Smooth muscle cell (in vitro differentiated cells): ENCODE measurements around the gene SNAP47. TPM values are rescaled to one million over a fixed set of nuclear protein-coding genes. Genes with fewer than 3 reads are reported as not detected.

ENCODE experiments used
- DNase-seq: peaks from one replicate; lab custom pipeline; 2025; ENCODE audit not compliant: unreplicated experiment; lab: John Stamatoyannopoulos, UW
- H2AFZ ChIP-seq: fragments of 200-600 bp; sonication (generic); 2 replicates; pipeline ENCODE4 v1.6.0; 2016; ENCODE audit warnings: antibody characterized with exemption, low read depth, mild to moderate bottlenecking
- H3F3A ChIP-seq: fragments of 200-600 bp; sonication (generic); 2 replicates; pipeline ENCODE4 v1.6.0; 2017; ENCODE audit warnings: antibody characterized with exemption, low read depth
- H3K27ac ChIP-seq: fragments of 200-600 bp; sonication (generic); 2 replicates; pipeline ENCODE4 v1.5.1; 2016; ENCODE audit warnings: low read depth, mild to moderate bottlenecking
- H3K27me3 ChIP-seq: fragments of 200-600 bp; sonication (generic); 2 replicates; pipeline ENCODE4 v1.6.1; 2016; ENCODE audit warnings: low read depth, mild to moderate bottlenecking
- H3K36me3 ChIP-seq: fragments of 200-600 bp; sonication (generic); 2 replicates; pipeline ENCODE4 v1.5.1; 2016; ENCODE audit warnings: low read depth
- H3K4me1 ChIP-seq: fragments of 200-600 bp; sonication (generic); 2 replicates; pipeline ENCODE4 v1.5.1; 2016; ENCODE audit warnings: low read depth
- H3K4me2 ChIP-seq: fragments of 200-600 bp; sonication (generic); 2 replicates; pipeline ENCODE4 v1.6.0; 2016; ENCODE audit warnings: mild to moderate bottlenecking
- H3K4me3 ChIP-seq: fragments of 200-600 bp; sonication (generic); 2 replicates; pipeline ENCODE4 v1.5.1; 2016; ENCODE audit warnings: mild to moderate bottlenecking
- H3K79me2 ChIP-seq: fragments of 200-600 bp; sonication (generic); 2 replicates; pipeline ENCODE4 v1.6.0; 2016; ENCODE audit warnings: low read depth, mild to moderate bottlenecking
- H3K9ac ChIP-seq: fragments of 200-600 bp; sonication (generic); 2 replicates; pipeline ENCODE4 v1.6.0; 2016; ENCODE audit warnings: low read depth
- H3K9me3 ChIP-seq: fragments of 200-600 bp; sonication (generic); replicated peaks from 2 replicates; pipeline ENCODE4 v1.5.1; 2016; ENCODE audit warnings: low read depth
- H4K20me1 ChIP-seq: fragments of 200-600 bp; sonication (generic); 2 replicates; pipeline ENCODE4 v1.6.0; 2016; ENCODE audit warnings: low read depth
- WGBS: methylation state at CpG from one replicate; pipeline ENCODE4 v1.1.7; 2016; ENCODE audit warnings: low lambda C conversion rate; 5-methylcytosine and 5-hydroxymethylcytosine counted together
- polyA plus RNA-seq: library from polyadenylated mRNA; unstranded; fragments of >200 nt; fragmentation: Nextera tagmentation; extraction: Ambion mirVana; gene quantifications from 2 replicates; pipeline ENCODE4 v1.2.1, GENCODE V29; 2016
- total RNA-seq: library from RNA; depleted of rRNA; stranded (reverse); fragments of >200 nt; gene quantifications from 2 replicates; pipeline ENCODE4 v1.2.3, GENCODE V29; 2014
- TF ChIP-seq, protein P1 (sequence below): fragments of 200-600 bp; sonication (generic); IDR thresholded peaks from 2 replicates; pipeline ENCODE4 v1.5.1; 2017; ENCODE audit warnings: borderline replicate concordance, mild to moderate bottlenecking, antibody characterized with exemption; ENCODE audit not compliant: insufficient read depth, poor library complexity, severe bottlenecking

Gene SNAP47
- total and polyA plus RNA-seq, 2 experiments from 2014 or later: 26.2 to 42.4 TPM

DNA sequence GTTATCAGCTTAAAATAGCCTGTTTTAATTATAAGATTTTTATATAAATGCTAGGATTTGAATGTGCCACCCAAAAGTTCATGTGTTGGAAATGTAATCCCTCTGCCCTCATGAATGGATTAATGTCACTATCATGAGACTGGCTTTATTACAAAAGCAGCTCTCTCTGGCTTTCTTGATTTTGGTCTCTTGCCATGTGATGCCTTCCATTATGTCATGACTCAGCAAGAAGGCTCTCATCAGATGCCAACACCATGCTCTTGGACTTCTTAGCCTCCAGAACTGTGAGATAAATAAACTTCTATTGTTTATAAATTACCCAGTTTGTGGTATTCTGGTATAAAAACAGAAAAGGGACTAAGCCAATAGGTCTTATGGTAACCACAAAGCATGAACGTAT lies 73.3 kb downstream of the SNAP47 start:
- Histone ChIP-seq H2AFZ (no peak overlapping the region), H3K27ac (no peak overlapping the region), H3K79me2 (no peaks in the 10 kb centered on the region), H3K9me3 (no peaks in the 10 kb centered on the region), H3K36me3 (no peaks in the 10 kb centered on the region), H3K4me3 (no peak overlapping the region), H3F3A (no peaks in the 10 kb centered on the region), H4K20me1 (no peaks in the 10 kb centered on the region), H3K4me2 (no peak overlapping the region), H3K9ac (no peak overlapping the region), H3K27me3 (peaks cover 8% of the 10 kb centered on the region), H3K4me1 (no peaks in the 10 kb centered on the region)
- 63% methylated on average over 1 of the region's 1 CpG for WGBS
- TF ChIP-seq, protein P1, sequence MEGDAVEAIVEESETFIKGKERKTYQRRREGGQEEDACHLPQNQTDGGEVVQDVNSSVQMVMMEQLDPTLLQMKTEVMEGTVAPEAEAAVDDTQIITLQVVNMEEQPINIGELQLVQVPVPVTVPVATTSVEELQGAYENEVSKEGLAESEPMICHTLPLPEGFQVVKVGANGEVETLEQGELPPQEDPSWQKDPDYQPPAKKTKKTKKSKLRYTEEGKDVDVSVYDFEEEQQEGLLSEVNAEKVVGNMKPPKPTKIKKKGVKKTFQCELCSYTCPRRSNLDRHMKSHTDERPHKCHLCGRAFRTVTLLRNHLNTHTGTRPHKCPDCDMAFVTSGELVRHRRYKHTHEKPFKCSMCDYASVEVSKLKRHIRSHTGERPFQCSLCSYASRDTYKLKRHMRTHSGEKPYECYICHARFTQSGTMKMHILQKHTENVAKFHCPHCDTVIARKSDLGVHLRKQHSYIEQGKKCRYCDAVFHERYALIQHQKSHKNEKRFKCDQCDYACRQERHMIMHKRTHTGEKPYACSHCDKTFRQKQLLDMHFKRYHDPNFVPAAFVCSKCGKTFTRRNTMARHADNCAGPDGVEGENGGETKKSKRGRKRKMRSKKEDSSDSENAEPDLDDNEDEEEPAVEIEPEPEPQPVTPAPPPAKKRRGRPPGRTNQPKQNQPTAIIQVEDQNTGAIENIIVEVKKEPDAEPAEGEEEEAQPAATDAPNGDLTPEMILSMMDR: no peak
- no peak for DNase-seq

DNA sequence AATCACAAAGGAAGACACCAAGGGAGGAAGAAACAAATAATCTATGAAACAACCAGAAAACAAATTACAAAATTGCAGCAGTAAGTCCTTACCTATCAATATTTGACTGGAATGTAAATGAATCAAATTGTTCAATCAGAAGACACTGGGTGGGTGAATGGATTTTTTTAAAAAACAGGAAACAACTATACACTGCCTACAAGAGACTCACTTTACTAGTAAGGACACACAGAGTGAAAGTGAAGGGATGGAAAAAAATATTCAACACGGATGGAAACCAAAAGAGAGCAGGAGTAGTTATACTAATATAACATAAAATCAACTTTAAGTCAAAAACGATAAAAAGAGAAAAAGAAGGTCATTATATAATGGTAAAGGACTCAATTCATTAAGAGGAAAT lies 73.8 kb downstream of the SNAP47 start:
- Histone ChIP-seq H3K79me2 (no peaks in the 10 kb centered on the region), H4K20me1 (no peaks in the 10 kb centered on the region), H3K4me1 (no peaks in the 10 kb centered on the region), H3K27ac (no peak overlapping the region), H3K36me3 (no peaks in the 10 kb centered on the region), H3K4me2 (no peak overlapping the region), H3K9me3 (no peaks in the 10 kb centered on the region), H2AFZ (no peak overlapping the region), H3K27me3 (peaks cover 3% of the 10 kb centered on the region), H3F3A (no peaks in the 10 kb centered on the region), H3K4me3 (no peak overlapping the region), H3K9ac (no peak overlapping the region)
- TF ChIP-seq, protein P1: no peak
- DNase-seq: no peak
- WGBS: 84% methylated on average over 2 of the region's 2 CpGs

DNA sequence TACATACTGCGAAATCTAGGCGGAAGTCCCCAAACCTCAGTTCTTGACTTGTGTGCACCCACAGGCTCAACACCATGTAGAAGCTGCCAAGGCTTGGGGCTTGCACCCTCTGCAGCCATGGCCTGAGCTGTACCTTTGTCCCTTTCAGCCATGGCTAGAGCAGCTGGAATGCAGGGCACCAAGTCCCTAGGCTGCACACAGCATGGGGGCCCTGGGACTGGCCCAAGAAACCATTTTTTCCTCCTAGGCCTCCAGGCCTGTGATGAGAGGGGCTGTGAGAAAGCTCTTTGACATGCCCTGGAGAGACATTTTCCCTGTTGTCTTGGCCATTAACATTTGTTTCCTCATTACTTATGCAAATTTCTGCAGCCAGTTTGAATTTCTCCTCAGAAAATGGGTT lies 78.7 kb downstream of the SNAP47 start:
- no peak for DNase-seq
- H3K4me2 ChIP-seq: no peak overlapping the region
- H3F3A ChIP-seq: no peaks in the 10 kb centered on the region
- 100% methylated on average over 2 of the region's 2 CpGs for WGBS
- H2AFZ ChIP-seq: no peak overlapping the region
- no peaks in the 10 kb centered on the region for H3K9me3 ChIP-seq
- H4K20me1 ChIP-seq: no peaks in the 10 kb centered on the region
- H3K27me3 ChIP-seq: no peaks in the 10 kb centered on the region
- no peaks in the 10 kb centered on the region for H3K79me2 ChIP-seq
- no peak overlapping the region for H3K4me3 ChIP-seq
- no peak overlapping the region for H3K9ac ChIP-seq
- H3K27ac ChIP-seq: no peak overlapping the region
- no peaks in the 10 kb centered on the region for H3K36me3 ChIP-seq
- no peaks in the 10 kb centered on the region for H3K4me1 ChIP-seq
- TF ChIP-seq, protein P1: no peak
